ENCODE measurements around the gene COQ5. TPM values are rescaled to one million over a fixed set of nuclear protein-coding genes. Genes with fewer than 3 reads are reported as not detected.

COQ5 gene
- total RNA-seq, 3 donors from 2014 or later (not counting 1 experiment from before 2014, with no cell fraction given): 11.4 to 17.1 (median 14.6) TPM

- Histone ChIP-seq H3K4me3 (ENCODE audit: low read length) (no peak overlapping the region), H3K27me3 (ENCODE audit: control insufficient read depth, insufficient read depth, low read length) (no peaks in the 10 kb centered on the region), H3K4me1 (ENCODE audit: control insufficient read depth, insufficient read depth, low read length) (peaks cover 42% of the 10 kb centered on the region), H3K36me3 (ENCODE audit: control insufficient read depth, insufficient read depth, low read length) (peaks cover 10% of the 10 kb centered on the region), H3K27ac (ENCODE audit: low read length) (no peak overlapping the region), H3K9me3 (ENCODE audit: control insufficient read depth, insufficient read depth, low read length) (no peaks in the 10 kb centered on the region)
- ATAC-seq (no peak), DNase-seq (no peak)
- Mint-ChIP-seq H3K36me3 (no peaks in the 10 kb centered on the region), H3K4me3 (peak overlapping the region; percentile 77), H3K9me3 (no peaks in the 10 kb centered on the region), H3K27ac (peak overlapping the region; percentile 85 to 97), H3K27me3 (ENCODE audit: low read depth in 2 of 2) (no peaks in the 10 kb centered on the region), H3K4me1 (peaks cover 64 to 65% of the 10 kb centered on the region in 2 donors)
- TF ChIP-seq CTCF (IDR thresholded peaks at IDR 0.05): no peak
- 64% methylated on average over 3 of the region's 4 CpGs for WGBS (ENCODE audit: insufficient coverage)
- intact Hi-C loops (cut with micrococcal nuclease): loop anchor here (5.0 kb wide), 1 partner anchor 44 kb away; the partner anchor contains the start of gene POP5
Measured at GRCh38 chr12:120537856-120538220, 8.9 kb upstream of the COQ5 start.

- Mint-ChIP-seq H3K27ac (peak overlapping the region; percentile 92 to 97), H3K36me3 (no peaks in the 10 kb centered on the region), H3K4me3 (peak overlapping the region; percentile 97), H3K4me1 (peaks cover 54 to 58% of the 10 kb centered on the region in 2 donors), H3K9me3 (no peaks in the 10 kb centered on the region), H3K27me3 (ENCODE audit: low read depth in 2 of 2) (no peaks in the 10 kb centered on the region)
- DNase-seq (peak in 1 of 2 donors; percentile 64), ATAC-seq (no peak)
- Histone ChIP-seq H3K27me3 (ENCODE audit: control insufficient read depth, insufficient read depth, low read length) (no peaks in the 10 kb centered on the region), H3K36me3 (ENCODE audit: control insufficient read depth, insufficient read depth, low read length) (peaks cover 3% of the 10 kb centered on the region), H3K4me3 (ENCODE audit: low read length) (peak overlapping the region; percentile 15), H3K9me3 (ENCODE audit: control insufficient read depth, insufficient read depth, low read length) (no peaks in the 10 kb centered on the region), H3K27ac (ENCODE audit: low read length) (no peak overlapping the region), H3K4me1 (ENCODE audit: control insufficient read depth, insufficient read depth, low read length) (peaks cover 42% of the 10 kb centered on the region)
- TF ChIP-seq CTCF (IDR thresholded peaks at IDR 0.05): no peak
- intact Hi-C loops (cut with micrococcal nuclease): loop anchor here (5.0 kb wide), 1 partner anchor 46 kb away; the partner anchor contains the start of gene POP5
- 41% methylated on average over 12 of the region's 13 CpGs for WGBS (ENCODE audit: insufficient coverage)
Measured at GRCh38 chr12:120536064-120536791, 7.3 kb upstream of the COQ5 start.

GRCh38 chr12:120534703-120535655, 6.0 kb upstream of the COQ5 start:
- H3K27ac Mint-ChIP-seq: peak overlapping the region; percentile 92 to 97
- ATAC-seq (peak; percentile 69 to 74 (median 71)), DNase-seq (peak; percentile 58 to 71)
- no peaks in the 10 kb centered on the region for H3K36me3 Mint-ChIP-seq
- no peaks in the 10 kb centered on the region for H3K9me3 Mint-ChIP-seq
- no peak for TF ChIP-seq CTCF (IDR thresholded peaks at IDR 0.05)
- Histone ChIP-seq H3K9me3 (ENCODE audit: control insufficient read depth, insufficient read depth, low read length) (no peaks in the 10 kb centered on the region), H3K4me3 (ENCODE audit: low read length) (peak overlapping the region; percentile 46), H3K36me3 (ENCODE audit: control insufficient read depth, insufficient read depth, low read length) (peaks cover 3% of the 10 kb centered on the region), H3K4me1 (ENCODE audit: control insufficient read depth, insufficient read depth, low read length) (peaks cover 42% of the 10 kb centered on the region), H3K27ac (ENCODE audit: low read length) (peak overlapping the region; percentile 40), H3K27me3 (ENCODE audit: control insufficient read depth, insufficient read depth, low read length) (no peaks in the 10 kb centered on the region)
- intact Hi-C loops (cut with micrococcal nuclease): loop anchor here (2.0 to 5.0 kb wide), 2 partner anchors 47 to 88 kb away; partner anchors contain the start of genes GATC, POP5 and TRIAP1
- 1% methylated on average over 51 of the region's 52 CpGs for WGBS (ENCODE audit: insufficient coverage)
- no peaks in the 10 kb centered on the region for H3K27me3 Mint-ChIP-seq (ENCODE audit: low read depth in 2 of 2)
- H3K4me1 Mint-ChIP-seq: peaks cover 42 to 52% of the 10 kb centered on the region in 2 donors
- H3K4me3 Mint-ChIP-seq: peak overlapping the region; percentile 97

Data from natural killer cell (primary cell).